ENCODE data around the gene ANKRD6.

Gene ANKRD6

DNA sequence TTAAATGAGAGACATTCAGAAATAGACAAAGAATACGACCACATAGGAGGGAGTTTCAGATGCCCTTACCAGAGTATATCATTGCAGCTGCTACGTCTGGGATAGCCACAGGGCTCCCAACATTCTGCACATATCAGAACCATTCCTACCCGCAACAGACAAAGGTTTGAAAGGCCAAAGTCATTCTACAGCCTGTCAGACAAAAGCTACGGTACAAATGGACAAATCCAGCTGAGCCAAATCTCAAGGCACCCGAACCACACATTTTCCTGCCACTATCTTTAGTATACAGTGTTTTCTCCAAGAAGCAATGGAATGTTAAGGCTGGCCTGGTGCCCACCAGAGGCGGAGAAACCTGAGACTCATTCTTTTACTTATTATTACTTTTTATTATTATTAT lies 236.1 kb downstream of the ANKRD6 start:
- DNase-seq (ENCODE audit: low read depth), result no peak

DNA sequence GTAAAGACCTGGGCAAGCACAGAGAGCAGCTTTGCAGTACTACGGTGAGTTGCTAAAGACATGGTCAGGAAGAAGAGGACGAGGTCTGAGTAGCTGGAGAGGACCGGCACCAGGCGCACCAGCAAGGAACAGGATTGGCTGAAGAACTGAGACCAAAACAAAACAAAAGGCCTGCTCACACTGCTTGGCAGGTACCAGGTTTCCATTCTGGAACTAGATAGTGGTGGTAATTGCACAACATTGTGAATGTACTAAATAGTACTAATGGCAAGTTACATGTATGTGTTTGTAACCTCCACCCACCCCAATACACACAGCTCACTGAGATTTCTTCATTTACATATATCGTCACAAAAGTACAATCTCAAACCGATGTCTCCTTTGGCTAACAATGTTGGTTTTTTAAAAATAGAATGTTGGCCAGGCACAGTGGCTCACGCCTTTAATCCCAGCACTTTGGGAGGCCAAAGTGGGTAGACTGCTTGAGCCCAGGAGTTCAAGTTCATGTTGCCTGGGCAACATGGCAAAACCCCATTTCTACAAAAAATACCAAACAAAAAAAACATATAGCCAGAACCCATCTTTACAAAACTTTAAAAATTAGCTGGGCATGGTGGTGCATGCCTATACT lies 238.1 kb downstream of the ANKRD6 start:
- H3K4me3 ChIP-seq (ENCODE audit: low read depth, low read length), result no peak overlapping the region
- DNase-seq (ENCODE audit: low read depth), result no peak

More for the DNA sequence above, 236.1 kb downstream of the ANKRD6 start:
- H3K4me3 ChIP-seq (ENCODE audit: low read depth, low read length), result no peak overlapping the region

DNA sequence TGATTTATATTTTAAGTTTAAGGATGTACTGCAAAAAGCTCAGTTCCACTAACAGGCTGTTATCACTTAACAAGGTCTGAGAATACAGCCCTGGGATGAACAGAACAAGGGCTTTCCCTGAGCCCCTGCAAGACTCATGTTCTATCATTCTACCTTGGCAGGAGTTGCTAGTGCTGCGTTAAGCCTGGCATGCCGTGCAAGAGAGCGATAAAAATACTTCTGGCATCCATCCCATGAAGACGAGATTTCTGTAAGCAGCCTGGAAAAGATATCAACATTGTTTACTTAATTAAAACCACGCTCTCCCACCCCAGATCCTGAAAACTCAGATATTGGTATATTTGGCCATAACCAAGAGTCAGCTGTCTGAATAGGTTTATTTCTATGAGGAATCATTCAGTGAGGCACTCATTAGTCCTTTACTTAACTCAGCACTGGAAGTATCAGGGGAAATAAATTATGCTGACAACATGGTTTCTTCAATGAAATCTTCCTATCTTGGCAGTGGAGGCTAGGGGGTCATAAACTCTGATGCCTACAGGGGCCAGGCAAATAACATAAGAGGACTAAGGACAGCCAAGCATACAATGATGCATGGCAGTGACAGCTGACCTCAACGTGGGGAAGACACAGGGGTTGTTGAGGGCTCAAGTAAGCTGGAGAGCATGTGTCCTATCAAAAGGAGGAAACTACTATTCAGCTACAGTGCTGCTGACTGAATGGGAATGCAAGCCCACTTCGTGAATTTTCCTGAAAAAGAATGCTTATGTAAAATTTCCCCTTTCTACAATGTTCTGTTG lies 243.2 kb downstream of the ANKRD6 start:
- DNase-seq (ENCODE audit: low read depth), result no peak
- H3K4me3 ChIP-seq (ENCODE audit: low read depth, low read length), result no peak overlapping the region

DNA sequence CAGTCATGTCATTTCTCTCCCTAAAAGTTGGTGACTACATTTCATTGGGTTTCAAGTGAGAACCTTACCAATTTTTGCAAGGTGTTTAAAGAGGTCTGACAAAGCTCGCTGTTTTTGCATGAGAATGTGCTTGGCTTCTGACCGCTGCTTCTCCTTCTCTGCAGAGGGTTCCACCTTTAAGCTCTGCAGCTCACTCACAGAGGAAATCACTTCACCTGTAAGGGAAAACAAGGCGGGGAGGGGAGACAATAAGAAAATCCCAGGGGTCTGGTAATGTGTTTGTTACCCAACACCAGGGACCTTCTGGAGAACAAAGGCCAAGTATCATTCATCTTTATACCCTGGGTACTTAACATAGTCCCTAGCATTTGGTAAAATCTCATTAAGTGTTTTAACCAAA lies 245.6 kb downstream of the ANKRD6 start:
- H3K4me3 ChIP-seq (ENCODE audit: low read depth, low read length), result no peak overlapping the region
- DNase-seq (ENCODE audit: low read depth), result no peak

DNA sequence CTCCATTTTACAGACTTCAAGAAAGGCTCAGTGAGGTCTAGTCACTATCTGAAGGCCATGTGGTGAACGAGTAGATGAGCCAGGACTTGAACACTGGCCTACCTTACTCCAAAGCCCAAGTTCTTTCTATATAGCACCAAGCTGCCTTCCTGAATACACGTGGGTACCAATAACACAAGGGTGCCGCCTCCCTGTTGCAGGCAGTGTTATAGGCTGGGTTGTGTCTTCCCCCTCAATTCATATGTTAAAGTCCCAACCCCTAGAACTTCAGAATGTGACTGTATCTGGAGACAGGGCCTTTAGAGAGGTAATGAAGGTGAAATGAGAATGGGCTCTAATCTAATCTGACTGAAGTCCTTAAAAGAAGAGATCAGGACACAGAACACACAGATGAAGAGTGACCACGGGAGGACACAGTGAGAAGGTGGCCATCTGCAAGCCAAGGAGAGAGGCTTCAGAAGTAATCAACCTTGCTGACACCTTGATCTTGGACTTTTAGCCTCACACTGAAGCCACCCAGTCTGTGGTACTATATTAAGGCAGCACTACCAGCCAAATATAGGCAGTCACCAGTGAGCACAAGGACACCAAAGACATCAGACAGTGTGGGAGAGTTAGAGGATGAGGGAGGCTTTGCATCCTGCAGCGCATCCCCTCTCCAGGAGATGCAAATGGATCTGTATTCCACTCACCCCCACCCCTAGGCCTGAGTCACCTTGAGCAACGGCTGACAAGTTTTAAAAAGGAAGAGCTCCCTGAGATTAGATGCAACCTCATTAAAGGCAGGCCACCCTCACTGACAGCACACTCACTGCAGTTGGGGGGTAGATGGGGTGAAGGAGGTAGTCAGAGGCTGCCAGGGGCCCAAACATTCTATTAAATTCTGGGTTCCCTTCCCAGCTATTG lies 246.5 kb downstream of the ANKRD6 start:
- no peak for DNase-seq (ENCODE audit: low read depth)
- H3K4me3 ChIP-seq (ENCODE audit: low read depth, low read length), result no peak overlapping the region

DNA sequence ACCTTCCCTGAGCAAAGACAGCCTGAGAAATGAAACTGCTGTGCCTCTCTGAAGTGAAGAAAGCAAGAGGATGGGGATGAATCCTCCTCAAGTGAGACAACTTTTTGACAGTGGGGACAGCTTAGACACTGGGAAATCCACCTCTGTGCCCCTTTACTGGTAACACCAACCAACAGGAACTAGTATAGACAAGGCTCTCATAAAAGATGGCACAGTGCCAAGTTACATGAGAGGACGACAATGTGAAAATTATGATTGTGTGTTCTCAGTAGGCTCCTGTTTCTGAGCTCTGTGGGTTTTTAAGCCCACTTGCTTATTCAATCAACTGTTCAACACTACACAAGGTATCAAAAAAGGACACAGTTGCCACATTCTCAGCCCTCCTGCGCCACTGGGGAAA lies 247.2 kb downstream of the ANKRD6 start:
- DNase-seq (ENCODE audit: low read depth), result no peak
- H3K4me3 ChIP-seq (ENCODE audit: low read depth, low read length), result no peak overlapping the region

DNA sequence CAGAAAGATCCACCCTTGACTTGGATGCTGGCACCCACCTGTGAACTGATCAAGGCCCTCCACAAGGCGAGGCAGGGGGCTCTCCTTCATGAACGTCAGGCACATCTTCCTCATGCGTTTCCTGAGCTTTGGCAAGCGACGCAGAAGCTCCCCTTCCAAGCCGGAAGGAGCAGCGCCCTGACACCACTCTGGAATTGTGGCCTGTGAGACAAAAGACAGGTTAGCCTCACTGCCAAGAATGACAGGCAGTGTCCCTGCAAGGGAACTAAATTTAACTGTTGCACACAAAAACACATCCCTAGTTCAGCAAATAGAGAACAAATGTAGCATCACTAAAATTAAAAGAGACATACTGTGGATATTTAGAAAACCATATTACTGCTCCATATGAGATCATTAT lies 247.6 kb downstream of the ANKRD6 start:
- H3K4me3 ChIP-seq (ENCODE audit: low read depth, low read length), result no peak overlapping the region
- no peak for DNase-seq (ENCODE audit: low read depth)

DNA sequence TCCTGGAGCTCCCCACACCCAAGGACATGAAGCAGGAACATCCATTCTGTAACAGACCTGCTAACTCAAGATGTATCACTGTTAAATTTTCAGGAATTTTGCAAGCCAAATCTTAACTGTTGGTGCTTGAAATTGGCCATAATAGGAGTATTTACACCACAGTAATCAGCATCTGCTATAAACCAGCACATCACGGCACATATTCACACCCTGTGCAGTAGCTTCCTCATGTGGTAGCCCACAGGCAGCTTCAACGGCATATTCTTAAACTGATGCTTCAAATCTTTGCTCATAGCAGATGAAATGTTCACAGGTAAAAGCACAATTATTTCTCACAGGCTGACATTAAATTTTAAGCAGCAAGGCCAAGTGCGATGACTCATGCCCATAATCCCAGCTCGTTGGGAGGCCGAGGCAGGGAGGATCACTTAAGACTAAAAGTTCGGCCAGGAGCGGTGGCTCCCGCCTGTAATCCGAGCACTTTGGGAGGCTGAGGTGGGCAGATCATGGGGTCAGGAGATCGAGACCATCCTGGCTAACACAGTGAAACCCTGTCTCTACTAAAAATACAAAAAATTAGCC lies 249.1 kb downstream of the ANKRD6 start:
- DNase-seq (ENCODE audit: low read depth), result no peak
- H3K4me3 ChIP-seq (ENCODE audit: low read depth, low read length), result no peak overlapping the region

DNA sequence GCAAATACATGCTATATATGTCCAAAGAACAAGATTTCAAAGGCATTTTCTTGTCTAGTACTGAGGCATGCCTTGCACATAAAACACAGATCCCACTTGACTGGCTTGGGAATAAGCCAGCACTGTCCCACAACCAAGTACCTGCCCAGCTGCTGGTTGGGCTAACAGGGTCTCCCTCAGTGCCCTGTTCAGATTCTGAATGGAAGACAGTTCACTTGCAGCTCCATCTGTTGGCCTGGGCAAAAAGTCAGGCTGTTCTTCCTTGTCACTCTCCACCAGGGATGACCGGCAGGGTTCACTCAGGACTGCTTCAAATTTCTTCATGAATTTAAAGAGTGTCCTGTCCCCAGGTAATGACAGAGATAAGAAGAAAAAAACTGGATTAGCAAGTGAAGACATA lies 250.0 kb downstream of the ANKRD6 start:
- no peak overlapping the region for H3K4me3 ChIP-seq (ENCODE audit: low read depth, low read length)
- DNase-seq (ENCODE audit: low read depth), result no peak
